HG03139 (cell line): ENCODE results near the gene AICDA.
"Not testable (repeated sequence)": the region's sequence is repeated elsewhere in the genome, so short reads cannot be mapped to it uniquely, and the experiment has no call there.

Experiments used
- ATAC-seq: cut with Tn5 transposase; IDR thresholded peaks from one replicate; pipeline ENCODE4 v1.9.1; 2021; ENCODE audit not compliant: unreplicated experiment

AICDA gene

DNA sequence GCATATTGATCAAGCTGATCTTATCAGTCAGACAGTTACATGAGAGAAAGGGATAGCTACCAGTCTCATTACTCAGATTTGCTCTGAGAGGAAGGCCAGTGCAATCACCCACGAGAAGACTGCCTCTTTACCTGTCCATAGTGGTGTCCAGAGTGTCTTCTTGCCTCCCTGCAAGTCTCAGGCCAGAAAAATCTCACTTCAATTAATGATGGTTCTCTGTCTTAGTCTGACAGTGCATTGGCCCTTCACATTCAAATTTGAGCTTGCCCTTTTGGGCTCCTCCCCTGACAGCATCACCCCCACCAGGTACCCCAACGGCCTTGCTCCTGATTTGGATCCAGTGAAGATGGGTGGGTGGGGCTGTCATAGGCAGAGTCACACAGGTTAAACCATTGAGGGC, at the start of gene AICDA:
Gene AICDA (minus strand): TSS at position 231 of the 400 bp plus-strand sequence. CDS start 92 bp downstream, at position 139.
- ATAC-seq: no peak

DNA sequence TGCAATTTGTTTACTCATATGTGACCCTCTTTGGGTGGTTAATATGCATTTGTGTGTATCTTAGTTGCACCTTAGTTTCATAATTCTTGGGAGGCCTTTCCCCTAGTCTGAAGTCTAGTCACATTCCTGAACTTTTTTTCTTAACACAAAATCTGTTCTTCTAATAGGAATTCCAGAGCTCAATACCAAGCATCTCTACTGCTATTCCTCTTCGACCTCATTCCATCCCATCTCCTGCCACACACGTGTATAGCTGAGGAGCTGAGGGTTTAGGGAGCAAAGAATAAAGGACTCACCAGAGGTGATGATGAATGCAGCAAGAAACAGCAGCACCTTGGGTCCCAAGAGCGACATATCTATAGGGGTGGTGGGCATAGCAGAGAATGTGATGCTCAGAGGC, 49.1 kb upstream of the AICDA start:
- ATAC-seq: no peak

GRCh38 chr12:8661016-8661415, 48.4 kb upstream of the AICDA start:
- ATAC-seq: no peak

DNA sequence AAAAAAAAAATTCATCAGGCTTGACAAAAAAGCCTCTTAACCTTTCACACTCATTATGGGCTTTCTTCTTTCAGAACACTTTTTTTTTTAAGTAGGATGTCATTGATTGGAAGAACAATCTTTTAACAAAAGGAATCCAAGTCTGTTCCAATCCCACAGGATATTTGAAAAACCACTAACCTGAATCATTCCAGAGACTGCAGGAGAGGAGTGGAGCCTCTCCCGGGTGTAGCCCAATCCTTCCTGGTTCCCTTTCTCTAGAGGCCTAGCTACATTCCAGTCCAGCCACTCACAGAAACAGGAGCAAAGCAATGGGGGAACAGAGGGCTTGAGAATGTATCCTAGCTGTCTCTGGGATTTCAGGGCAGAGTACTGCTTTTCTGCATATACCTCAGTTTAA, 45.7 kb upstream of the AICDA start:
- ATAC-seq: no peak

- ATAC-seq: no peak
These were observed 42.8 kb upstream of the AICDA start for GRCh38 chr12:8655421-8655820.

GRCh38 chr12:8648576-8649205, 36.0 kb upstream of the AICDA start:
- ATAC-seq: peak; percentile 59

DNA sequence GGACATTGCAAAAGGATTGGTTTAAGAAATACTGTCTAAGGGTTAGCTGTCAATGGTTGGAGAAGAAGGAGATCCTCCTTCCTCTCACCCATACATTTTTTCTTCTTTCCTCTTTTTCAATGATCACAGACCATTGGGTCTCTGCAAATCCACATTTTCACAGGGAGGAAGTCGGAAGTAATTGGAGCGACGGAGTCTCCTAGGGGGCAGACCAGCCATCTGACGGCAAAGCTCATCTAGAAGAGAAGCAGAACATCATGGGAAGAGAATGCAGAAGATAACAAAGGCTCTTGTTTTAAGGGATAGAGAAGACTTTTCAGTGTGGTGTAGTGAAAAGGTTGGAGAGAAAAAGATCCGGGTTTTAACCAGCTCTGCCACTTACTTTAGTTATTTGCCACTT, 35.3 kb upstream of the AICDA start:
- ATAC-seq: no peak

DNA sequence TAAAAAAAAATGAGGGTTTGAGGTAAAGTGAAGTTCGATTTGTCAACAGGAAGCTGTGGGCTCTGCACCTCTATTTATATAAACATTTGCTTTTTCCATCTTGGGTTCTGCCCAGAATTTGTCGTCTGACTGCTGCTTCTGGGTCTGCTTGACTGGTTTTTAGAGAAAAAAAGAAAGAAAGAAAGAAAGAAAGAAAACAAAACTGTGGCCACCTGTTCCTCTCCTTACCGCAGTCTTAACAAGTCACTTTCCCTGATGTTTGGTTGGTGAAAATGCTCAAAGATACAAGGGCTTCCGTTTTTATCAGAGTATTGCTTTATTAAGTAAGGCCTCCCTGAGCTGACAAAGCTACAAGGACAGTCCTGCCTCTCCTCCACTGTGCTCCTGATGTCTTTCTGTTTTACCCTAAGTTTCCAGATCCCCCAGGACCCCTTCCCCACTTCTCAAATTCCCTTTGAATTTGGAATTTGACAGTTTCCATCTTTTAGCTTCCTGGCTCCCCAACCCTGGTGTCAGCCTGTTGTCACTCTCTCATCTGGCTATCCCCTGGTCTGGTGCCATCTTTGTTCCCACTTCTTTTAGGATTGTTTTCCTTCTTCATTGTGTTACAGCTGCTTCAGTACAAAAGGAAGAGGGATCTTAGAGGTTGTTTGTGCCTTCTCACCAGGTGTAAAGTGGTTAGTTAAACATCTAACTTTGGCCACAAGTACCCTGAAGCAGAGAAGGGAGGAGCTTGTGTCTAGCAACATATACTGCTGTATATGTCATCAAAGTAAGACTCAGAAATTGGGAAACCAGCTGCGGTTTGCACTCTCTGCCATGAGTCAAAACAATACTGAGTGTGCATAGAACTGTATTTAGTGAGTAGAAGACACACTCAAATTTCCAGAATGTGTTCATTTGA, 31.9 kb upstream of the AICDA start:
- peak; percentile 52 for ATAC-seq

DNA sequence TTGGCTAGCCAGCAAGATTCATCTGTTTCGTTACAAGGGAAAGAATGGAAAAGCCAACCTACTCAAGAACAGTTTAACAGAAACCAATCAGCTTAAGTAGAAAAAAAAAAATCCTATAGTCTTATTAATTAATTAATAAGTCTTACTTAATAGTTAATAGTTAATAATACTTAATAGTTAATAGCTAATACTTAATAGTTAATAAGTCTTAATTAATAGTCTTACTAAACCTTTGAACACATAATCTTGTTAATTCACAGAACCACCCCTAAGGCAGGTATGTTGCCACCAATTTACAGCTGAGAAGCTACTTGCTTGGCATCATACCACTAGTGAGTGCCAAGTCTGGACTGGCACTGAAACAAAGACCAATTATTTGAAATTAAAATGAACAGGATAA, 30.1 kb upstream of the AICDA start:
- no peak for ATAC-seq

GRCh38 chr12:8639936-8640335, 27.3 kb upstream of the AICDA start:
- no peak for ATAC-seq

GRCh38 chr12:8638951-8639350, 26.3 kb upstream of the AICDA start:
- no peak for ATAC-seq

DNA sequence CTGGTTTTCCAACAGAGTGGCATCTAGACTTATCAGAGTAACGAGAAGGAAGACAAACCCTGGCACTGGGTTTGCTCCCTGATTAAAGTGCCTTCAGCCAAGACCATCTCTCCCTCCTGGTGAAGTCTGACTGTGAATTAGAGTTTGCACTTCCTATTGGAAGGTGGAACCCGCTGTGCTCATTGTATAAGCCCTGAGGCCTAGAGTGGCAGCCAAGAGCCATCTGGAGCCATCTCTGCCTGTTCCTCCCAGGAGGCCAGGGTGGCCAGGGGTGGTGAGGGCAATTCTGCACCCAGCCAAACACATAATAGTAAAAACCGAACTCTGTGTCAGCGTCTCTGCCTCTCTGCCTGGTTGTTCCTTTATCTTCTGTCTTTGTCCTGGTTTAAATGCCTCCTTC, 25.0 kb upstream of the AICDA start:
- no peak for ATAC-seq

DNA sequence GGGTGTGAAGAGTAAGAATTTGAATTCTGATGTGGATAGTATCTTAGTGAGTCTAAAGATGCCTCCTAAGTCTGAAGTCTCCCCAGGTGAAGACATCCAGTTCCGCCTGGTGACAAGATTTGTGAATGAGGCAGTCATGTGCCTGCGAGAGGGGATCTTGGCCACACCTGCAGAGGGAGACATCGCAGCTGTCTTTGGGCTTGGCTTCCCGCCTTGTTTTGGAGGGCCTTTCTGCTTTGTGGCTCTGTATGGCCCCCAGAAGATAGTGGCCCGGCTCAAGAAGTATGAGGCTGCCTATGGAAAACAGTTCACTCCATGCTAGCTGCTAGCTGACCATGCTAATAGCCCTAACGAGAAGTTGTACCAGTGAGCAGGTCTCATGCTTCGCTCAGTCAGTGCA, 24.6 kb upstream of the AICDA start:
- no peak for ATAC-seq

DNA sequence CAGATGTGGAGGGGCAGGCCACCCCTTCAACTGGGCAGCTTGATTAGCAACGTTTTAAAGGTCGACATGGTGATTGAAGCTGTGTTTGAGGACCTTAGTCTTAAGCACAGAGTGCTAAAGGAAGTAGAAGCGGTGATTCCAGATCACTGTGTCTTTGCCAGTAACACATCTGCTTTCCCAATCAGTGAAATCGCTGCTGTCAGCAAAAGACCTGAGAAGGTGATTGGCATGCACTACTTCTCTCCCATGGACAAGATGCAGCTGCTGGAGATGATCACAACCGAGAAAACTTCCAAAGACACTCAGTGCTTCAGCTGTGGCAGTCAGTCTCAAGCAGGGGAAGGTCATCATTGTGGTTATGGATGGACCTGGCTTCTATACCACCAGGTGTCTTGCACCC, 23.9 kb upstream of the AICDA start:
- ATAC-seq: no peak

- not testable (repeated sequence) for ATAC-seq
These were observed 23.3 kb upstream of the AICDA start for GRCh38 chr12:8636007-8636346.

- not testable (repeated sequence) for ATAC-seq
These were observed 22.8 kb upstream of the AICDA start for GRCh38 chr12:8635342-8636006.

GRCh38 chr12:8630131-8630530, 17.5 kb upstream of the AICDA start:
- peak; percentile 4 for ATAC-seq

DNA sequence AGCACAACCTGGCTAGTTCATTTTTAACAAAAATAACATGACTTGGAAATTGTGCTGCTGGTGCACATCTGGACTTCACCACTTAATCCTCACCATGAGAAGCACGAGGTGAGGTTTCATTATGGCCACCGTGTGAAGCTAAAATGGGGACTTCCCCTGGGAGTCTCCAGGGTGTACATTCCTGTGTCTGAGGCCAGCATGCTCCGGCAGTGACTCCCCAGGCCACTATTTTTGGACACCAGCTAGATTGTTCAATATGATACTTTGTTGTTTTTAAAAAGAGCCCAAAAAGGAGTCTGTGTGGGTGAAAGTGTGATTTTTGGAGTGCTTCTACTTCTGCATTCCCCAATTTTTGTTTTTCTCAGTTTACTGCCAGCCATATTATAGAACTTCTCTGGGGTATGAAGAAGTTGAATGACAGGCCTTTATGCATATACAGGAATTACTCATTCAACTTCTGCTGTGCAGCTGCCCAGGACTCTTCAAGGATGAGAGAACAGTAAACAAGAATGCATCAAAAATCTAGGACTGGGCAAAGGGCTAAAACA, 16.9 kb upstream of the AICDA start:
- ATAC-seq: peak; percentile 88

- ATAC-seq: no peak
These were observed 16.1 kb upstream of the AICDA start for GRCh38 chr12:8628731-8629130.

GRCh38 chr12:8624750-8625149, 12.1 kb upstream of the AICDA start:
- not testable (repeated sequence) for ATAC-seq

DNA sequence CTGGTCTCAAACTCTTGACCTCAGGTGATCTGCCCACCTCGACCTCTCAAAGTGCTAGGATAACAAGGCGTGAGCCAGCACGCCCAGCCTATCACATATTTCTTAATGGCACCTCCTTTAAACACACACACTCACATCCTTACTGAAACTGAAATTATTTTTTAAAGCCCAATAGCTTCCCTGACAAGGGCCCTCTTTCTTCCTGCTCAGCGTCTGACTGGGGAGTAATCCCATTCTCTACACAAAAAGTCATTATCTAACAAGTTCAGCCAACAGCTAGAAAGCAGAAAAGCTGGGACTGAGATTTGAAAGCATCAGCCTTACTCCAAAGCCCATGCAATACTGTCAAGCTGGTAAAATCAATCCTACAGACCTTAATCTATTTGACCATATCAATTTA, 10.0 kb upstream of the AICDA start:
- ATAC-seq: no peak

DNA sequence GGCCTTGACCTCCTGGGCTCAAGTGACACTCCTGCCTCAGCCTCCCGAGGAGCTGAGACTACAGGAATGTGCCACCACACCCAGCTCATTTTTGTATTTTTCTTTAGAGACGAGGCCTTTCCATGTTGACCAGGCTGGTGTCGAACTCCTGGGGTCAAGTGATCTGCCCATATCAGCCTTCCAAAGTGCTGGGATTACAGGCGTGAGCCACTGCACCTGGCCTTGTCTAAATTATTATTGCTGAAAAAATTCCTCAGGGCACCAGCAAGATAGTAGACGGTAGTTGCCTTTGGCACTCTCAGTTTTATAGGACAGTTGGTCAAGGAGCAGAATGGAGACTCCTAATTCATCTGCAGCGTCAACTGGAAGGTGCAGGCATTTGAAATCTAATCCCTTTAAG, 2.5 kb upstream of the AICDA start:
- ATAC-seq: no peak
